ENCODE measurements around the gene NPC1. TPM values are rescaled to one million over a fixed set of nuclear protein-coding genes. Genes with fewer than 3 reads are reported as not detected.
"Not testable (repeated sequence)": the region's sequence is repeated elsewhere in the genome, so short reads cannot be mapped to it uniquely, and the experiment has no call there.

NPC1 gene
- total RNA-seq, 1 donor from 2014 or later = 30.1 TPM

DNA sequence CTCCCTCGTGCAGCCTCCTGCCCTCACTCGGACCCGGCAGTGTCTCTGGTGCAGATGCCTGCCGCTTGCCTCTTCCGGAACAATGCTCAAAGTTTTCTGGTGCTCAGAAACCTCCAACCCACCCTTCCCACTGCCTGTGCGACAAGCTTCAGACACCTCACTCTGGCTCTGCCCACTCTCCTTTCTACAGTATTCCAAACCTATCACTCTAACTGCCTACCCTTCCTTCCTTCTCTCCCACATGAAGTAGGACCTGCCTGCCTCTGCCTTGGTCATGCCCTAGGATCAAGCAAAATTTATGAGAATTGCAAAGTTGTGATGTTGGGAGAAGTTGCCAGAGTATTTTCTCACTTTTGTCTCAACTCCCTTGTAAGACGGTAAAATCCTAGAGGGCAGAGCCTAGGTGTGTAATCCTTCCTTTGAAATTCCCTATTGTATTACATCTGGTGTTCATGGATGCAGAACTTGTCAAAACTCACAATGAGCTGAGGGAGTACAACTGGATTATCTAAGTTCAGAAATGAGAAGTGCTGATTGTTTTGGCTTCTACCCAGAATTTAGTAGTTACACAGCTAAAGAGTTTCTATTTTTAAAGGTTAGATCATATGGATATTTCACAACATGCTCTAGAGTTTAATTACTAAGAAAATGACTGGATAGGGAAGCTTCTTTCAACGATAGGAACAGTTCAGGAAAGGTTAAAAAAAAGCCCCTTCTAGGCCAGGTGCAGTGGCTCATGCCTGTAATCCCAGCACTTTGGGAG, 7.2 kb downstream of the NPC1 start:
- Mint-ChIP-seq H3K4me3 (peak overlapping the region; percentile 0), H3K27ac (no peak overlapping the region), H3K4me1 (ENCODE audit: low read depth) (peaks cover 67% of the 10 kb centered on the region), H3K36me3 (ENCODE audit: low read depth) (peaks cover 45% of the 10 kb centered on the region), H3K9me3 (no peaks in the 10 kb centered on the region), H3K27me3 (ENCODE audit: insufficient read depth) (no peaks in the 10 kb centered on the region)
- intact Hi-C loops (cut with micrococcal nuclease) = no loop called here
- DNase-seq (ENCODE audit: low spot score) = no peak

DNA sequence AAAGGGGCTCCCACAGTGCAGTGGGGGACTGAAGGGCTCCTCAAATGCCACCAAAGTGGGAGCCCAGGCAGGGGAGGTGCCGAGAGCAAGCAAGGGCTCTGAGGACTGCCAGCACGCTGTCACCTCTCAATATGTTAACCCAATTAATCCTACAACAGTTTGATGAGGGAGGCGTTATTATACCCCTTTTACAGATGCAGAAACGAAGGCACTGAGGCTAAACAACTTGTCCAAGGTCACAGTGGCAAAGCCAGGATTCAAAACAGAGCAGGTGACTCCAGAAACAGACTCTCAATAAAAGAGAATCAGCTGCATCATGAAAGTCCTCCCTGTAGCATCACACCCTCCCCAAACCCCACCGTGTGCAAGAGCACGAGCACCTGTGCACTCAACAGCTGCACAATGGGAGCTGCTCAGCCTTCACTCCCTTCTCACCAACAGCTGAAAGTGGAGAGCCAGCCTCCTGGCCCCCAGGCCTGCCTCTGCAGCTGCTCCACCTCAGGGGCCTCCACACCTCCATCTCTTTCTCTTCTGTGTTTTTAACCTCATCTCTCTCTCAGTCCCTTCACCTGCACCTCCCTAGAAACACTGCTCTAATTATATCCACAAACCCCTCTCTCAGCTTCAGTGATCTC, 8.1 kb downstream of the NPC1 start:
- peaks cover 40% of the 10 kb centered on the region for H3K36me3 Mint-ChIP-seq (ENCODE audit: low read depth)
- no peak for DNase-seq (ENCODE audit: low spot score)
- peak overlapping the region; percentile 5 for H3K27ac Mint-ChIP-seq
- H3K4me3 Mint-ChIP-seq = no peak overlapping the region
- no peaks in the 10 kb centered on the region for H3K9me3 Mint-ChIP-seq
- intact Hi-C loops (cut with micrococcal nuclease) = no loop called here
- peaks cover 67% of the 10 kb centered on the region for H3K4me1 Mint-ChIP-seq (ENCODE audit: low read depth)
- no peaks in the 10 kb centered on the region for H3K27me3 Mint-ChIP-seq (ENCODE audit: insufficient read depth)

DNA sequence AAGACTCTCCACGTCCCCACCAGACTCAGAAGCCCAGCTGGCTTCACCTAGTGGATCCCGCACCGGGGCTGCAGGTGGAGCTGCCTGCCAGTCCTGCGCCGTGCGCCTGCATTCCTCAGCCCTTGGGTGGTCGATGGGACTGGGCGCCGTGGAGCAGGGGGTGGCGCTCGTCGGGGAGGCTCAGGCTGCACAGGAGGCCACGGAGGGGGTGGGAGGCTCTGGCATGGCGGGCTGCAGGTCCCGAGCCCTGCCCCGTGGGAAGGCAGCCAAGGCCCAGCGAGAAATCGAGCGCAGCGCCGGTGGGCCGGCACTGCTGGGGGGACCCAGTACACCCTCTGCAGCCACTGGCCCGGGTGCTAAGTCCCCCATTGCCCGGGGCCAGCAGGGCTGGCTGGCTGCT, 8.8 kb downstream of the NPC1 start:
- H3K27ac Mint-ChIP-seq; H3K4me3 Mint-ChIP-seq; H3K27me3 Mint-ChIP-seq (ENCODE audit: insufficient read depth); DNase-seq (ENCODE audit: low spot score); intact Hi-C loops (cut with micrococcal nuclease); H3K9me3 Mint-ChIP-seq: not testable (repeated sequence)
- peaks cover 40% of the 10 kb centered on the region for H3K36me3 Mint-ChIP-seq (ENCODE audit: low read depth)
- peaks cover 66% of the 10 kb centered on the region for H3K4me1 Mint-ChIP-seq (ENCODE audit: low read depth)

DNA sequence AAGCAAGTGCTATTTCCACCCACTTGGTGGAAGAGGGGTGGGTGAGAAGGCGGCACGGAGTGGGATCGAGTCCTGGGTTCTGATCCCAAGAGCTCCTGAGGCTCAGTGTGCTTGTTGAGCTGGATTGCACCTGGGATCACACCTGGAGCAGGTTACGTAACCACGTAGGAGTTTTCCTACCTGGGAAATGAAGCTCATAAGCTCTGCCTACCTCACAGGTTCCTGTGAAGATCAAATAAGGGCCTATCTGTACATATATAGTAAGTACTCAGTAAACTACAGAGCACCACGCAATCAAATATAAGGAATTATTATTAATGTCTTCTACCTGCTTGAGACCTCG, 11.0 kb downstream of the NPC1 start:
- peak overlapping the region; percentile 89 for H3K27ac Mint-ChIP-seq

DNA sequence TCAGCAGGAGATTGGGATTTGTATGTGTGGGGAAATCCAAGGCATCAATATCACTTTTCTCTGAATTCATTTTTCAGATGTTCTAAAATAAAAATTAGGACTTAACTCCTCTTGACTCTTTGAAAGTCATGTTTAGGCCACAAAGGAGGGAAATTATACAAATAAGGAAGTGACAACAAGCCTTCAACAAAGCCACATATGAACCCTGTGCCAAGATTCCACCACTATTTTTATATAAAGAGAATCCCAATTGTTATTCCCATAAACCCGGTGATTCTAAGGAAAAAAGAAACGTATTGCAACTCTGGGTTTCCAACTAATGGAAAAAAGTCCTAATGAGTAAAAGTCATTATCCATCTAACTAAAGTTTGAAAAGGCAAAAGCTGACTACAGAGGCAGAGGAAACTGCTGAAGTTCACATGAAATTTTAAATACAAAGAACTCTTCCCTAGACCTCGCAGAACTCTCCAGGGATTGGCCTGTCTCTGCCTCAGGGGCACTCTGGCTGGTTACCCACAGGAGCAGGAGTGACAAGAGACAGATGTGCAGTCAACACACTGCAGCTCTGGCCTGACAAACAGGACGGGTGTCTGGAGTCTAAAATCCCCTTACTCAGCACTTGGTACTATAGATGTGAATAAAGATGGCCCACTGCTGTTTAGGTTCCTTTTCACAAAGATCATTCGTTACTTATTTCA, 11.5 kb downstream of the NPC1 start:
- intact Hi-C loops (cut with micrococcal nuclease) = loop anchor here (1.0 kb wide), 1 partner anchor 12 kb away; the partner anchor contains the start of gene NPC1
- Mint-ChIP-seq H3K4me3 (peak overlapping the region; percentile 63), H3K9me3 (no peaks in the 10 kb centered on the region), H3K4me1 (ENCODE audit: low read depth) (peaks cover 56% of the 10 kb centered on the region), H3K27ac (peak overlapping the region; percentile 89), H3K36me3 (ENCODE audit: low read depth) (peaks cover 34% of the 10 kb centered on the region), H3K27me3 (ENCODE audit: insufficient read depth) (no peaks in the 10 kb centered on the region)
- no peak for DNase-seq (ENCODE audit: low spot score)

More for the DNA sequence above, 11.0 kb downstream of the NPC1 start:
- DNase-seq (ENCODE audit: low spot score) = no peak
- Mint-ChIP-seq H3K27me3 (ENCODE audit: insufficient read depth) (no peaks in the 10 kb centered on the region), H3K4me3 (no peak overlapping the region), H3K9me3 (no peaks in the 10 kb centered on the region), H3K4me1 (ENCODE audit: low read depth) (peaks cover 61% of the 10 kb centered on the region), H3K36me3 (ENCODE audit: low read depth) (peaks cover 37% of the 10 kb centered on the region)
- intact Hi-C loops (cut with micrococcal nuclease) = no loop called here

DNA sequence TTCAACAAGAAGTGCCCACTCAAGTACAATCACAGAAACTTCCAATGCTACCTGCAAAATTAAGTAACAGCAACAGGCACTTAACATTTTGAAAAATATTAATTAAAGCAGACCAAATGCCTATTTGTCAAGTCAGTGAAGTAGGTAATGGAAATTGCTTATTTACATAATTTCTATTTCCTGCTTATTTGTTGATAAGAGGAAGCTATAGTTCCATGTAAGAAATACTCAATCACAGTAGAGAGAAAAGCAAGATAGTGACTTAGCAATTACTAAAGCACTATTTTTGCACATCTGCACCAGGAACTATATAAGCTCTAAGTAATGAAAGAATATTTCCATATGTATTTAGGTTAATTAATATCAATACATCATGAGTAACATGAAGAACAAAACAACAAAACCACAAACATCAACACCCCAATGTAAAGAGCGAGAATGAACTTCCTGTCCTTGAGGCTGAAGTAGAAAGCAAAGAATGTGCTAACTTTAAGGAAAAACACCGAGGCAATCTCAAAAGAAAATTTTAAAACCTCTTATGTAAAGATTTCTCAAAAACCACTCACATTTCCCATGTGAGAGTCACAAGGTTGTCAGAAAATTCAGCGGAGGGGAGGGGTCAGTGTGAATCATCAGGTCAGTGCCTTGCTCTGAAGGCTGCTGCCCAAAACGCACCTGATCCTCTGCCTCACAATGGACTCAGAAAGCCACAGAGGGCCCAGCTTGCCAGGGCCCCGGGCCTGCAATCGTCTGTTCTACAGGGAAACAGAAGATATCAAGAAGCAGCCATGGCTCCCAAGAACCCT, 12.5 kb downstream of the NPC1 start:
- H3K27ac Mint-ChIP-seq = peak overlapping the region; percentile 89
- peaks cover 37% of the 10 kb centered on the region for H3K36me3 Mint-ChIP-seq (ENCODE audit: low read depth)

DNA sequence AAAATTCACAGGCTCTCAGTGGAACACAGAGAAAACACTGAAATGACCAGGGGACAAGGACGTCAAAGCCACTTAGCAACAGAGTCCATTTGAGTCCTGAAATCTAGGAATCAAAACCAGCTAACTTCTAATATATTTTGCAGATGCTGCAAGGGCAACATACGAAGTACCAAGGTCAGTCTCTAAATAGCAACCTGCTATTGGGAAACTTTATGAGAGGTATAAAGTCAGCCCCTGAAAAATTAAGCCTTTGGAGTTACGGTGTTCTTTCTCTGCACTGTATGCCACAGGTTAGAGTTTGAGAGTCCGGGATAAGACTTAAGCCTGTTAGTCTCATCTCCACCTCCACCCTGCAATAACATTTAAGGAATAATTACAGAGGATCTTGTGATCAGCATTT, 13.3 kb downstream of the NPC1 start:
- Mint-ChIP-seq H3K27ac (peak overlapping the region; percentile 89), H3K9me3 (no peaks in the 10 kb centered on the region), H3K4me3 (peak overlapping the region; percentile 63), H3K4me1 (ENCODE audit: low read depth) (peaks cover 43% of the 10 kb centered on the region), H3K36me3 (ENCODE audit: low read depth) (peaks cover 43% of the 10 kb centered on the region), H3K27me3 (ENCODE audit: insufficient read depth) (no peaks in the 10 kb centered on the region)
- intact Hi-C loops (cut with micrococcal nuclease) = loop anchor here (1.0 kb wide), 1 partner anchor 8 kb away; no protein-coding TSS in a partner anchor
- no peak for DNase-seq (ENCODE audit: low spot score)

More for the DNA sequence above, 12.5 kb downstream of the NPC1 start:
- H3K27me3 Mint-ChIP-seq (ENCODE audit: insufficient read depth) = no peaks in the 10 kb centered on the region
- DNase-seq (ENCODE audit: low spot score) = peak; percentile 27
- no peaks in the 10 kb centered on the region for H3K9me3 Mint-ChIP-seq
- peak overlapping the region; percentile 63 for H3K4me3 Mint-ChIP-seq
- peaks cover 49% of the 10 kb centered on the region for H3K4me1 Mint-ChIP-seq (ENCODE audit: low read depth)
- intact Hi-C loops (cut with micrococcal nuclease) = loop anchor here (1.0 kb wide), 2 partner anchors 9 to 12 kb away; partner anchors contain the start of gene NPC1

DNA sequence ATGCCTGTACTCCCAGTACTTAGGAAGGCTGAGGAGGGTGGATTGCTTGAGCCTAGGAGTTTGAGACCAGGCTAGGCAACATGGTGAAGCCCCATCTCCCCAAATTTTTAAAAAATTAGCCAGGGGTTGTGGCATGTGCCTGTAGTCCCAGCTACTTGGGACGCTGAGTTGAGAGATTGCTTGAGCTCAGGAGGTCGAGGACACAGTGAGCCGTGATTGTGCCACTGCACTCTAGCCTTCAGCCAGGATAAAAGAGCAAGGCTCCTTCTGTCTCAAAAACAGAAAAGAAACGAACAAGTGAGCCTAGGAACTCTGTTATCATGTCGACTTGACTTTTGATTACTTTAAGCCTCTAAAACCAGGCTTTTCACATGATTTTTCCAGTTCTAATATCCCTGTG, 13.7 kb downstream of the NPC1 start:
- Mint-ChIP-seq H3K4me3 (no peak overlapping the region), H3K27ac (peak overlapping the region; percentile 56), H3K9me3 (no peaks in the 10 kb centered on the region), H3K27me3 (ENCODE audit: insufficient read depth) (no peaks in the 10 kb centered on the region), H3K4me1 (ENCODE audit: low read depth) (peaks cover 43% of the 10 kb centered on the region), H3K36me3 (ENCODE audit: low read depth) (peaks cover 44% of the 10 kb centered on the region)
- intact Hi-C loops (cut with micrococcal nuclease) = no loop called here
- DNase-seq (ENCODE audit: low spot score) = no peak

DNA sequence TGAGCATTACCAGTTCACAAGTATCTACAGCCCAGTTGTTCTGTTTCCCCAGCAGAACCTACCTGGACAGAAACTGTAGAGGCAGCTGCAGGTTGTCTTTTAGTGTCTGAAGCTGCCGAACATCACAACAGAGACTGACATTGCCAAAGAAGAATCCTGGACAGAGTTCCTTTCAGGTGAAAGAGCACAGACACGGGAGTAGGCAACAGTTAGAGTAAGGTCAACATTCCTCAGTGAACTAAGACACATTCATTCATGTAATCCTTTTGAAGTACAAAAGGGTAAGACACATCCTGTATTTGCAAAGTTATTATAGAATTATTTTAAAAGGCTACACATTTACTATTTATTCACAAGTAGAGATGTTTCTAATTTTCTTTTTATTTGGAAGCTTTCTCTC, 14.3 kb downstream of the NPC1 start:
- intact Hi-C loops (cut with micrococcal nuclease) = no loop called here
- peaks cover 49% of the 10 kb centered on the region for H3K36me3 Mint-ChIP-seq (ENCODE audit: low read depth)
- H3K9me3 Mint-ChIP-seq = no peaks in the 10 kb centered on the region
- H3K27ac Mint-ChIP-seq = peak overlapping the region; percentile 56
- H3K4me3 Mint-ChIP-seq = no peak overlapping the region
- H3K27me3 Mint-ChIP-seq (ENCODE audit: insufficient read depth) = no peaks in the 10 kb centered on the region
- H3K4me1 Mint-ChIP-seq (ENCODE audit: low read depth) = peaks cover 43% of the 10 kb centered on the region
- no peak for DNase-seq (ENCODE audit: low spot score)

GRCh38 chr18:23570912-23571504, 15.3 kb downstream of the NPC1 start:
- Mint-ChIP-seq H3K27me3 (ENCODE audit: insufficient read depth) (no peaks in the 10 kb centered on the region), H3K36me3 (ENCODE audit: low read depth) (peaks cover 49% of the 10 kb centered on the region), H3K9me3 (no peaks in the 10 kb centered on the region), H3K4me3 (no peak overlapping the region), H3K27ac (no peak overlapping the region), H3K4me1 (ENCODE audit: low read depth) (peaks cover 38% of the 10 kb centered on the region)
- DNase-seq (ENCODE audit: low spot score) = no peak
- intact Hi-C loops (cut with micrococcal nuclease) = no loop called here

- intact Hi-C loops (cut with micrococcal nuclease) = no loop called here
- DNase-seq (ENCODE audit: low spot score) = no peak
- H3K4me1 Mint-ChIP-seq (ENCODE audit: low read depth) = peaks cover 28% of the 10 kb centered on the region
- H3K36me3 Mint-ChIP-seq (ENCODE audit: low read depth) = peaks cover 53% of the 10 kb centered on the region
- H3K9me3 Mint-ChIP-seq = no peaks in the 10 kb centered on the region
- H3K4me3 Mint-ChIP-seq = no peak overlapping the region
- H3K27ac Mint-ChIP-seq = no peak overlapping the region
- H3K27me3 Mint-ChIP-seq (ENCODE audit: insufficient read depth) = no peaks in the 10 kb centered on the region
Observed at GRCh38 chr18:23569299-23570063, 16.8 kb downstream of the NPC1 start.

Data from activated T-helper 1 cell treated with anti-CD3 and anti-CD28 coated beads, Interleukin-12 subunit alpha, Interleukin-12 subunit beta, Interleukin-2, Interleukin-4 antibody, amounts not matched to agents 30 ng/mL and 10 ng/mL and 1 ng/mL, durations not matched to agents 14 hours and 24 hours and 36 hours (primary cell).